NCI-H2171 treated with DMSO at 0.1 percent for 48 hours (cell line): ENCODE results near the gene TBC1D1.
A peak's percentile ranks its signal among the peaks of the same experiment; 100 is the strongest.

ENCODE experiments used
- DNase-seq: peaks from one replicate; lab custom pipeline; 2025; lab: John Stamatoyannopoulos, UW

Gene TBC1D1

GRCh38 chr4:38150766-38151165 lies 259.9 kb downstream of the TBC1D1 start:
- no peak for DNase-seq

- no peak for DNase-seq
These were observed 261.0 kb downstream of the TBC1D1 start for GRCh38 chr4:38151873-38152272.

- DNase-seq, result no peak
These were observed 261.4 kb downstream of the TBC1D1 start for GRCh38 chr4:38152305-38152704.

- no peak for DNase-seq
These were observed 262.0 kb downstream of the TBC1D1 start for GRCh38 chr4:38152721-38153386.

- no peak for DNase-seq
These were observed 262.5 kb downstream of the TBC1D1 start for GRCh38 chr4:38153387-38153760.

DNA sequence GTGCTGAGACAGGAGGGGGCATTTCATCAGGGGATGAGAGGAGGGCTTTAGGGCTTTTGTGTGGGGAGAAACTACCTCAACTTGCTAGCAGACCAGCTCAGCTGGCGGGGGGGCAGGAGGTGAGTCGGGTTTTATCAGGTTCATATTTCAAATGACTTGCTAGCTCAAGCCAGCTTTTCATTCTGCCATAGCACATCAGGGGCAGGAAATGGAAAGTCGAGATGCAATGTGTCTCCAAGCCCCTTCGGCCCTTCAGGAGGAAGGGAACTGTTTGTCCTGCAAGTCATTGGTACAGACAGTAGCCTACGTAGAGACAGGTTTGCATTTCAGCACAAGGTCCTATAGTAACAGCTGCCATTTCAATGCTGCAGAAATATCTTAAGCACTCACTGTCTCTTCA lies 263.4 kb downstream of the TBC1D1 start:
- no peak for DNase-seq

DNA sequence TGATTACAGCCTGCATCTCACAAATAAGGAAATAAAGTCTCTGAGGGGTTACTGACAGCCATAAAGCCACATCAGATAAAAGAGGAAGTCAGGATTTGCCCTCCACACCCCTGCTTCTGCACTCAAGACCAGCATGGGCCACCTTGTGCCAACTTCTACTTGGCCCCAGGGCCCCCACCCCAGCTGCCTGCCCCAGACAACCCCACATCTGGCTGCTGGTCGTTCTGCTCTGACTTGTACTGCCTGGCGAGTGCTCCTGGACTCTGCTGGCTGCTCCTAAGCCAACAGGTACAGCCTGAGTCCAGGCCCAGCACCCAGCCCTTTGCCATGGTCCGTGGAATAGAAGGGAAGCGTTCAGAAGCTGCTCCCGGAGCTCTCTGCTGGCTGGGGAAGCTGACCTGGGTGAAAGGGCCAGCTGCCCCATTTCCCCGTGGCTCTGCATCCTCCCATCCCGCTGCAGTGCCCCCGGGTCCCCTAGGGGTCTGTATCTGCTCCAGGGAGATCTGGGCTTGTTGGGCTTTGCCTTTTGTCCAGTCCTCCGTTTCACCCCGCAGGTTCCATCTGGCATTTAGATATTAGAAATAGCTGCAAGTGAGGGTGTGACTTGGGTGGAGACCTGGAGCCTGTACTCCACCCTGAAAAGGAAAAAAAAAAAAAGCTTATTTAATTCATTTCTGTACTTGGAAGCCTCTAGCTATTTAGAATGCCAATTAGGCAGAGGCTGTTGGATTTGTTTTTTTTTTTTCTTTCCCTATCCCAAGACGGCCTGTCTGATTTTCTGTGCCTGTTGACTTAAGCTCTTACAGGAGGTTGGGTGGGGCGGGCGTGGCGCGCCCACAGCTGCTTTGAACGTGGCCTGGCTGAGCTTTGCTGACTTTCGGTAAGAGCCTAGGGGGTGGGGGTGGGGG lies 264.1 kb downstream of the TBC1D1 start:
- DNase-seq, result peak; percentile 50

GRCh38 chr4:38155589-38156294 lies 264.9 kb downstream of the TBC1D1 start:
- no peak for DNase-seq

GRCh38 chr4:38157592-38157991 lies 266.7 kb downstream of the TBC1D1 start:
- peak; percentile 38 for DNase-seq

DNA sequence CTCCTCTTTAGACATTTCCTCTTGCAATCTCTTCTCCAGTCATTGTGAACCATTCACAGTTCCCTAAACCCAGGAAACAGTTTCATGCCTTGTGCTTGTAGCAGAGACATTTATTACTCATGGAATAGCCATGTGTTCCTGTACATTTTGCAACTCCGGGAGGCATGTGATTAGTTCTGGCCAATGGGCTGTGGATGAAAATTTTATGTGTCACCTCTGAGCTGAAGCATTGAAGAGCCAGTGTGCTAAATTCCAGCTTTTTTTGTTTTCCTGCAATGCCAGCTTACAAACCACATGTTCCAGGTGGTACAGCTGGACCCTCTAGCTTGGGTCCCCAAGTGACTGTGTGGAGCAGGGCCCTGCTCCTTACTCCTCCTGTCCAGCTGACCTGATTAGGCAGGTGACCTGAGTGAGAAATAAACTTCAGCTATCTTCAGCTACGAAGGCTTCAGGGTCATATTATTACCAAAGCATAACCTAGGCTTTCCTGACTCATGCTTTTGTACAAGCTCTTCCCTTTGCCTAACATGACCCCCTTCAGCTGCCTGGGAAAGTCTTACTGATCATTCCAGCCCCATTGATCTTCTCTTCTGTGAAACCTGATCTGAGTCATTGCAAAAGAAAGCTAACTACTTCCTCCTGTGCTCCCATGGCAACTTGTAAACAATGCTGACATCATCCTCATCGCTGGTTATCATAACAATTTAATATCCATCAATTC lies 269.8 kb downstream of the TBC1D1 start:
- peak; percentile 66 for DNase-seq

GRCh38 chr4:38161208-38162113 lies 270.6 kb downstream of the TBC1D1 start:
- DNase-seq, result no peak

- DNase-seq, result no peak
These were observed 271.4 kb downstream of the TBC1D1 start for GRCh38 chr4:38162240-38162784.

DNA sequence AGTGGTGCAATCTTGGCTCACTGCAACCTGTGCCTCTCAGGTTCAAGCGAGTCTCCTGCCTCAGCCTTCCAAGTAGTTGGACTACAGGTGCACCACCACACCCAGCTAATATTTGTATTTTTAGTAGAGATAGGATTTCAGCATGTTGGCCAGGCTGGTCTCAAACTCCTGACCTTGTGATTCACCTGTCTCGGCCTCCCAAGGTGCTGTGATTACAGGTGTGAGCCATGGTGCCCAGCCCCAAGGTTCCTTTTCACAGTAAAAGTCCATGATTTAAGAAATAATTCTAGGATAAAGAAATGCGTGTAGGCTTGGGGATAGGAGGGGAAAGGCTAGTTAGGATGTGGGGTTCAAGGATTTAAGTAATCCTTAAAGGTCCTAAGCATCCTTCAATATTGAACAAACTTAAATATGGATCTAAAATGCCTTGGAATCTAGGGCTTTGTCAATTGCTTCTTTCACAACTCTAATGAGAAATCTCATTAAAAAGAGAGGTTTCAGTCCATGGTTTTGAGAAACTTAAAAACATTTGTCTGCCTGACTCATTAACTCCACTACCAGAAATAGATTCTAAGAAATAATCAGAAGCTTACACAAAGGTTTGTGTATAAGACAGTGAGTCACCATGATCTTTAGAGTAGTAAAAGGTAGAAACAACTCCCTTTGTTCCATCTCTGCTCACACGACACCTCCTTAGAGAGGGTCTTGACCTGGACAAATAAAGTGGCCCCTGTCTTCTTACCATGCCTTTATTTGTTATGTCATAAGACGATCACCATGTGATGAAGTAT lies 272.5 kb downstream of the TBC1D1 start:
- no peak for DNase-seq

DNA sequence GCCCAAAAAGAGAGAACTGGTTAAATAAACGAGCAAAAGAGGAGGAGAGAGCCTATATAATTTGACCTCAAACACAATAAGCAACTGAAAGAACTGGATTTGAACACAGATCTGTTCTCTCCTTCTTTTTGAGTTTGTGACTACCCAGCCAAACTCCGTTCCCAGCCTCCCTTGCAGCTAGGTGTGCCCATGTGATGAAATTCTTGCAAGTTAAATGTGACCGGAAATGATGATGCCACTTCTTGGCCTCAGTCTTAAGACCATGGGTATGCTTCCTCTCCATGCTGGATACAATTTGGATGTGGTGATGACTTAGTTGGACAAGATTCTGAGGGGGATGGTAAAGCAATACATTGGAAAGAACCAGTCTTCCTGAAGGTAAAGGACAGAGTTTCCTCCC lies 273.5 kb downstream of the TBC1D1 start:
- DNase-seq, result no peak

DNA sequence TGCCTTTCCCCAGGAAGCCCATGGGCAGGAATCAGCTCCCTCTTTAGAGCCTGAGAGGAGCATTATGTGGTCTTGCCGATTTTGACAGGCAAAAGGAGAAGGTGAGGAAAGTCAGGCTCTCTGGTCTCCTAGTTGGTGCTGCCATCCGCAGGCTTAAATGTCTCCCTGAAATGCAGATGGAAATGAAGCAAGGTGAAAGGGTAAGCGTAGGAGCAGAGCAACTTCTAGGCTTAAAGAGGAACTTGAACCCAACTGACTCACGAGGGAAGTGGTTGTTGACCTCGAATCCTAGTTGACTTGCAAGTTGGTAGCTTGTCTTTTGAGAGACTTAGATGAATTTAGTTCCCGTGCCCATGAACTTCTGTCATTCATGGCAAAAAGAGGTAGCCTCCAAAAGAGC lies 275.2 kb downstream of the TBC1D1 start:
- DNase-seq, result no peak

- DNase-seq, result no peak
These were observed 275.9 kb downstream of the TBC1D1 start for GRCh38 chr4:38166768-38167167.

- no peak for DNase-seq
These were observed 277.1 kb downstream of the TBC1D1 start for GRCh38 chr4:38167973-38168372.

- no peak for DNase-seq
These were observed 278.6 kb downstream of the TBC1D1 start for GRCh38 chr4:38169524-38169923.

DNA sequence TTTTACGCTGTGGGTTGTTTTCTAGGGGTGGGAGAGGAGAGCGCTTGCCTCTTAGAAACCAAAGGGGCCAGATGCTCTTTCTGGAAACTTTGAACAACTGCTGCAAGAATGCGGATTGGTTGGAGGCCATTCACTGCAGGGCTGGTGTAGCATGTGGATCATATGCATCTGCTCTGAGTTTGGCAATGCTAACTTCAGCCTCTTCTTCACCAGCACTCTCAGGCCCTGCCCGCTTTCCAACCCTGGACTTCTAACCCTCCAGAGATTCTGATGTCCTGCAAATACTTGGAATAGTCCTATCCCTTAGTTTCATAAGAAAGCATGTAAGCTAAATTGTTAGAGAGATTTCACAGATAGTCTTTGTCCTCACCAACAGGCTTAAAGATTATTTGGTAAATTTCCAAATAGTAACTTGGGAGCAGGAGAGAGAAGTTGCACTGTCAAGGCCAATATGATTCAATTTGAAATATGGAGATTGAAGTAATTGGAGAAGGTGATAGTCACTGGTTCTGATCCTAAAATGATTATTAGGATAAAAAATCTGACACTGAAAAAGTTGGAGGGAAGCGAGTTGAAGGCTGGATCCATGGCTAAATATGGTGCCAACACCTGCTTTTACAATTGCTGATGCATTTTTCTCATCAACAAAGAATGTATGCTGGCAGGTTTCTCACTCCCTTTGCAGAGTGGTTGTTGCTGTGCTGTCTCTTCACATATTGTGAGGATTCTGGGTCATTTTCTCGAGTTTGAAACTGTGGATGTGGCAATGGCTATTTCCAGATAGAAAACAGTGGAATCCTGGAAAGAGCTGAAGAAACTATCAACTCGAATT lies 279.7 kb downstream of the TBC1D1 start:
- DNase-seq, result no peak
